IPS-15b (cell line): ENCODE data around the gene PPP1R12A.

ENCODE experiments used
- H3K27me3 ChIP-seq: one replicate; pipeline ENCODE4 v1.6.1; 2013; ENCODE audit warnings: low read length; ENCODE audit not compliant: control insufficient read depth, insufficient read depth
- H3K36me3 ChIP-seq: one replicate; pipeline ENCODE4 v1.6.1; 2013; ENCODE audit warnings: low read length; ENCODE audit not compliant: control insufficient read depth, insufficient read depth
- H3K4me1 ChIP-seq: one replicate; pipeline ENCODE4 v1.6.1; 2013; ENCODE audit warnings: mild to moderate bottlenecking, low read length; ENCODE audit not compliant: control insufficient read depth, insufficient read depth
- H3K4me3 ChIP-seq: one replicate; pipeline ENCODE4 v1.5.1; 2013; ENCODE audit warnings: low read depth, low read length
- H3K9ac ChIP-seq: one replicate; pipeline ENCODE4 v1.6.1; 2013; ENCODE audit warnings: low read depth, mild to moderate bottlenecking, low read length
- H3K9me3 ChIP-seq: one replicate; pipeline ENCODE4 v1.6.1; 2013; ENCODE audit warnings: mild to moderate bottlenecking, low read length; ENCODE audit not compliant: control insufficient read depth, insufficient read depth

PPP1R12A gene

DNA sequence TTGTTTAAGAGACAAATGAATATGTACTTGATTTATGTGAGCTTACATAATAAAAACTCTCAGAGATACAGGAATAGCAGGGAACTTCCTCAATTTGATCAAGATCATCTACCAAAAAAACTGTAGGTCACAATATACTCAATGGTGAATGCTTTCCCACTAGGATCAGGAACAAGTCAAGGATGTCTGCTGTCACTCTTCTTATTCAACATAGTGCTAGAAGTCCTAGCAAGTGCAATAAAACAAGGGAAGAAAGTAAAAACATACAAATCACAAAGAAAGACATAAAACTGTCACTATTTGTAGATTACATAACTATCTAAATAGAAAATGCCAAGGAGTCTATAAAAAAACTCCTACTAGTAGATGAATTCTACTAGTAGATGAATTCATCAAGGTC, 202.3 kb downstream of the PPP1R12A start:
- Histone ChIP-seq H3K4me3 (no peak overlapping the region), H3K36me3 (no peaks in the 10 kb centered on the region), H3K4me1 (no peaks in the 10 kb centered on the region), H3K9me3 (no peaks in the 10 kb centered on the region), H3K9ac (no peak overlapping the region), H3K27me3 (no peaks in the 10 kb centered on the region)

DNA sequence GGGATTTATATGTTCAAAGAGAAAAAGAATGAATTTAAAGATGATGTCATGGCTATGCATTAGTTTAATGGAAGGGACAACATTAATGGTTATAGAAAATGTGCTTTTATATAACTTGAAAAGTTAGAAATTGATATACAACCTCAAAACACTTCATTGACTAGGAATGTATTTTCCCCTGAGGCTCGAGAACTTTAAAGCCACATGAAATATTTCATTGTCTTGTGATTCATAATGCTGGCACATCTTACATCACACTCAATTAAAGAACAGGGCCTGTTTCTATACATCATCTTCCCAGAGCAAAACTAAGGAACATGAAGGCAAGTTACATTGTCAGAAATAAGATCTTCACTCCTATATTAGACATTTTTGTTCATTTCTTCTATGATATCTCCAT, 208.9 kb downstream of the PPP1R12A start:
- H3K4me3 ChIP-seq, result no peak overlapping the region
- H3K36me3 ChIP-seq, result no peaks in the 10 kb centered on the region
- no peaks in the 10 kb centered on the region for H3K4me1 ChIP-seq
- no peak overlapping the region for H3K9ac ChIP-seq
- H3K27me3 ChIP-seq, result no peaks in the 10 kb centered on the region
- no peaks in the 10 kb centered on the region for H3K9me3 ChIP-seq
